MM.1S (cell line): Measurements from ENCODE around the gene GNPTG.

Experiments used
- DNase-seq: peaks from one replicate; pipeline ENCODE4 v3.0.0-alpha.2; 2015
- H2AFZ ChIP-seq: fragments of 300-600 bp; sonication (generic); 2 replicates; pipeline ENCODE4 v1.6.0; 2016; ENCODE audit warnings: antibody characterized with exemption, low read length
- H3F3A ChIP-seq: fragments of 300-600 bp; sonication (generic); 2 replicates; pipeline ENCODE4 v1.6.1; 2016; ENCODE audit warnings: mild to moderate bottlenecking, antibody characterized with exemption, low read length, moderate library complexity, mixed read lengths; ENCODE audit not compliant: insufficient read depth
- H3K27ac ChIP-seq: fragments of 300-600 bp; sonication (generic); 2 replicates; pipeline ENCODE4 v1.5.1; 2016; ENCODE audit warnings: mild to moderate bottlenecking, low read length
- H3K27me3 ChIP-seq: fragments of 300-600 bp; sonication (generic); replicated peaks from 2 replicates; pipeline ENCODE4 v1.6.0; 2016; ENCODE audit warnings: low read length; ENCODE audit not compliant: insufficient read depth
- H3K36me3 ChIP-seq: fragments of 300-600 bp; sonication (generic); replicated peaks from 2 replicates; pipeline ENCODE4 v1.6.1; 2016; ENCODE audit warnings: mild to moderate bottlenecking, low read length, mixed read lengths; ENCODE audit not compliant: insufficient read depth
- H3K4me1 ChIP-seq: fragments of 300-600 bp; sonication (generic); 2 replicates; pipeline ENCODE4 v1.6.1; 2016; ENCODE audit warnings: low read length, mixed read lengths
- H3K4me2 ChIP-seq: fragments of 300-600 bp; sonication (generic); 2 replicates; pipeline ENCODE4 v1.6.0; 2016; ENCODE audit warnings: low read depth, low read length
- H3K4me3 ChIP-seq: fragments of 300-600 bp; sonication (generic); 2 replicates; pipeline ENCODE4 v1.5.1; 2016; ENCODE audit warnings: low read length, mixed read lengths
- H3K79me2 ChIP-seq: fragments of 300-600 bp; sonication (generic); 2 replicates; pipeline ENCODE4 v1.6.1; 2016; ENCODE audit warnings: mixed run types, low read length, mixed read lengths
- H3K9ac ChIP-seq: fragments of 300-600 bp; sonication (generic); 2 replicates; pipeline ENCODE4 v1.6.1; 2016; ENCODE audit warnings: low read length, mixed read lengths
- H3K9me2 ChIP-seq: fragments of 300-600 bp; sonication (generic); replicated peaks from 2 replicates; pipeline ENCODE4 v1.6.1; 2016; ENCODE audit warnings: mild to moderate bottlenecking, low read length, mixed read lengths; ENCODE audit not compliant: insufficient read depth
- H3K9me3 ChIP-seq: fragments of 300-600 bp; sonication (generic); replicated peaks from 2 replicates; pipeline ENCODE4 v1.6.1; 2016; ENCODE audit warnings: mild to moderate bottlenecking, low read length, mixed read lengths; ENCODE audit not compliant: insufficient read depth
- H4K20me1 ChIP-seq: fragments of 300-600 bp; sonication (generic); 2 replicates; pipeline ENCODE4 v1.6.1; 2016; ENCODE audit warnings: mild to moderate bottlenecking, low read length, moderate library complexity, mixed read lengths; ENCODE audit not compliant: insufficient read depth
- EZH2 ChIP-seq: fragments of 300-600 bp; sonication (generic); optimal IDR thresholded peaks from 2 replicates; pipeline ENCODE3; 2017; ENCODE audit warnings: low read depth, mild to moderate bottlenecking, antibody characterized with exemption, low read length, mixed read lengths
- EZH2phosphoT487 ChIP-seq: fragments of 300-600 bp; sonication (generic); IDR thresholded peaks from 2 replicates; pipeline ENCODE4 v1.6.1; 2018; ENCODE audit warnings: antibody characterized with exemption, low read length
- TF ChIP-seq, protein P1 (sequence below): fragments of 300-600 bp; sonication (generic); IDR thresholded peaks from 2 replicates; pipeline ENCODE4 v1.5.1; 2016; ENCODE audit warnings: antibody characterized with exemption, low read length, mixed read lengths

The GNPTG gene

DNA sequence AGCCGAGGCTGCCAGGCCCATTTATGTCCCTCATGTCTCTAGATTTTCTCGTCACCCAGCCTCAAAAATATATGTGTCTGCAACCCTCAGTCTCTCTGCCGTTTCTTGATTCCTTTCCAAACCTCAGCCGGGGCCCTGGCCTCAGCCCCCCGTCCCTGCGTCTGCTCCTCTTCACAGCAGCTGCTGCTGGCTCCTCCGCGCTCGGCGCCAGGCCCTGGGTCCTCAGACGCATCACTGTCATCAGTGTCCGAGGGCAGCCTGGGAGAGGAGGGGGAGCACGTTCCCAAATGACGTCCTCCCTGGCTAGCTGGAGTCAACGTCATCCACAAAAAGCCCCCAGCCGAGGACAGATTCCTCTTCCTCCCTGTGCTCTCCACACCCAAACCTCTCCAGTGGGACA lies 2.4 kb upstream of the GNPTG start:
- TF ChIP-seq EZH2 = no peak
- TF ChIP-seq, protein P1, sequence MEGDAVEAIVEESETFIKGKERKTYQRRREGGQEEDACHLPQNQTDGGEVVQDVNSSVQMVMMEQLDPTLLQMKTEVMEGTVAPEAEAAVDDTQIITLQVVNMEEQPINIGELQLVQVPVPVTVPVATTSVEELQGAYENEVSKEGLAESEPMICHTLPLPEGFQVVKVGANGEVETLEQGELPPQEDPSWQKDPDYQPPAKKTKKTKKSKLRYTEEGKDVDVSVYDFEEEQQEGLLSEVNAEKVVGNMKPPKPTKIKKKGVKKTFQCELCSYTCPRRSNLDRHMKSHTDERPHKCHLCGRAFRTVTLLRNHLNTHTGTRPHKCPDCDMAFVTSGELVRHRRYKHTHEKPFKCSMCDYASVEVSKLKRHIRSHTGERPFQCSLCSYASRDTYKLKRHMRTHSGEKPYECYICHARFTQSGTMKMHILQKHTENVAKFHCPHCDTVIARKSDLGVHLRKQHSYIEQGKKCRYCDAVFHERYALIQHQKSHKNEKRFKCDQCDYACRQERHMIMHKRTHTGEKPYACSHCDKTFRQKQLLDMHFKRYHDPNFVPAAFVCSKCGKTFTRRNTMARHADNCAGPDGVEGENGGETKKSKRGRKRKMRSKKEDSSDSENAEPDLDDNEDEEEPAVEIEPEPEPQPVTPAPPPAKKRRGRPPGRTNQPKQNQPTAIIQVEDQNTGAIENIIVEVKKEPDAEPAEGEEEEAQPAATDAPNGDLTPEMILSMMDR = no peak
- no peak for TF ChIP-seq EZH2phosphoT487
- H3K4me3 ChIP-seq = no peak overlapping the region

DNA sequence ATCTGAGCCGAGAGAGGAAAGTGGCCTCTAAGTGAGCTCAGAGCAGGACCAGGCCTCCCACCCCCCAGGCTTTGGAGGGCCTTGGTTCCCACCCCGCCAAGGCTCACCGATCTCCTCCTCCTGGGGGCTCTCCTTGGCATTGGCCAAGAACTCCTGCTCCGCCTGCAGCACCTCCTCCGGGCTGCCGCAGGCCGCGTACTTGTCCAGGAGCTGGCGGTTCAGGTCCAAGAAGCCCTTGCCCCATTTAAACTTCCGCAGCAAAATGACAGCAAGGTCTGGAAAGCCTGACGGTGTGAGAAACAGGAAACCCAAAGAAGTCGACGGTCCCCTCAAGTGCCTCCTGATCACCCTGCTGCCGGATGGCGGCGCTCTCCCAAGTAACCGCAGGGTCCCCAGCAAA lies 1.8 kb upstream of the GNPTG start:
- peaks cover 48% of the 10 kb centered on the region for H3K79me2 ChIP-seq
- TF ChIP-seq, protein P1 = no peak
- TF ChIP-seq EZH2phosphoT487 (no peak), EZH2 (no peak)
- H4K20me1 ChIP-seq = no peaks in the 10 kb centered on the region
- no peaks in the 10 kb centered on the region for H3K9me3 ChIP-seq
- H3K27ac ChIP-seq = no peak overlapping the region
- H3K4me3 ChIP-seq = no peak overlapping the region
- H3K9ac ChIP-seq = no peak overlapping the region
- H3F3A ChIP-seq = no peaks in the 10 kb centered on the region
- H3K9me2 ChIP-seq = no peaks in the 10 kb centered on the region
- H3K36me3 ChIP-seq = no peaks in the 10 kb centered on the region
- peaks cover 4% of the 10 kb centered on the region; the same call in 1 of the 2 replicates for H3K4me1 ChIP-seq
- no peaks in the 10 kb centered on the region for H3K27me3 ChIP-seq
- H2AFZ ChIP-seq = no peak overlapping the region
- no peak overlapping the region for H3K4me2 ChIP-seq
- DNase-seq = no peak

More for the DNA sequence above, 2.4 kb upstream of the GNPTG start:
- H2AFZ ChIP-seq = no peak overlapping the region
- peaks cover 43% of the 10 kb centered on the region for H3K79me2 ChIP-seq
- H3F3A ChIP-seq = no peaks in the 10 kb centered on the region
- H3K27ac ChIP-seq = no peak overlapping the region
- no peaks in the 10 kb centered on the region for H3K36me3 ChIP-seq
- H3K9me3 ChIP-seq = no peaks in the 10 kb centered on the region
- H4K20me1 ChIP-seq = no peaks in the 10 kb centered on the region
- no peak overlapping the region for H3K4me2 ChIP-seq
- no peaks in the 10 kb centered on the region for H3K9me2 ChIP-seq
- DNase-seq = no peak
- no peak overlapping the region for H3K9ac ChIP-seq
- peaks cover 4% of the 10 kb centered on the region; the same call in 1 of the 2 replicates for H3K4me1 ChIP-seq
- no peaks in the 10 kb centered on the region; the same call in 1 of the 2 replicates for H3K27me3 ChIP-seq

DNA sequence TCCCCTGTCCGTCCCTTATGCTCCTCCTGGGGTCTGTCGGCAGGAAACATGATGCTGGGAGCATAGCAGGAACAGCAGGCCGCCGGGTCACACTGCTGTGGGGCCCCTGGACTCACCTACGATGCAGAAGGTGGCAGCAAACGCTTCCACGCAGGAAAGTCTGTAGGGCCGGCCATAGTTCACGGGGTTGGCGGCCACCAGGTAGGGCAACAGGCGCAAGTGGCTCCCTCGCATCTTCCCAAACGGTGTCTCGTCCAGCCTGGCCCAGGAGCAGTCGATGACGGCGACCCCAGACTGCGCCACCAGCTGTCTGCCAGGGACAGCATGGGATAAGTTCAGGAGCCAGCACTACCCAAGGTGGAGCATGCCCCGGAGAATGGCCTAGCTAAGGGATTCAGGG lies 1.0 kb upstream of the GNPTG start:
- peak overlapping the region; percentile 79; the same call in 1 of the 2 replicates for H3K9ac ChIP-seq
- no peak for DNase-seq
- H3K27ac ChIP-seq = no peak overlapping the region
- peaks cover 56% of the 10 kb centered on the region for H3K79me2 ChIP-seq
- H3K4me3 ChIP-seq = peak overlapping the region; percentile 93
- peaks cover 4% of the 10 kb centered on the region; the same call in 1 of the 2 replicates for H3K4me1 ChIP-seq
- H2AFZ ChIP-seq = no peak overlapping the region
- no peaks in the 10 kb centered on the region; the same call in 1 of the 2 replicates for H4K20me1 ChIP-seq
- TF ChIP-seq EZH2 (no peak), EZH2phosphoT487 (no peak)
- TF ChIP-seq, protein P1 = no peak
- no peaks in the 10 kb centered on the region for H3K36me3 ChIP-seq
- H3F3A ChIP-seq = no peaks in the 10 kb centered on the region
- no peaks in the 10 kb centered on the region for H3K27me3 ChIP-seq
- peak overlapping the region; percentile 99 for H3K4me2 ChIP-seq
- H3K9me2 ChIP-seq = no peaks in the 10 kb centered on the region
- no peaks in the 10 kb centered on the region for H3K9me3 ChIP-seq
